Measurements from ENCODE around the gene DIO2. TPM values are rescaled to one million over a fixed set of nuclear protein-coding genes. Genes with fewer than 3 reads are reported as not detected.

The DIO2 gene
- total RNA-seq, 1 experiment from 2014 or later, result 0.05 TPM

GRCh38 chr14:80233470-80234089 is 22.3 kb upstream of the DIO2 start:
- in situ Hi-C loops (cut with HindIII; ENCODE audit: low pct_unique_long_range_greater_than_20kb, low sequenced_read_pairs), result no loop called here
- no peak for TF ChIP-seq POLR2AphosphoS5 (IDR thresholded peaks at IDR 0.05; ENCODE audit: low read depth, low read length)
- no peak for TF ChIP-seq TCF7L2 (IDR thresholded peaks at IDR 0.05; ENCODE audit: low read depth, low read length)
- no peak for TF ChIP-seq SIN3A (IDR thresholded peaks at IDR 0.05; ENCODE audit: borderline replicate concordance, insufficient read depth, low read depth, low read length)
- no peak for TF ChIP-seq CTCF (IDR thresholded peaks at IDR 0.05)
- TF ChIP-seq, protein P1, sequence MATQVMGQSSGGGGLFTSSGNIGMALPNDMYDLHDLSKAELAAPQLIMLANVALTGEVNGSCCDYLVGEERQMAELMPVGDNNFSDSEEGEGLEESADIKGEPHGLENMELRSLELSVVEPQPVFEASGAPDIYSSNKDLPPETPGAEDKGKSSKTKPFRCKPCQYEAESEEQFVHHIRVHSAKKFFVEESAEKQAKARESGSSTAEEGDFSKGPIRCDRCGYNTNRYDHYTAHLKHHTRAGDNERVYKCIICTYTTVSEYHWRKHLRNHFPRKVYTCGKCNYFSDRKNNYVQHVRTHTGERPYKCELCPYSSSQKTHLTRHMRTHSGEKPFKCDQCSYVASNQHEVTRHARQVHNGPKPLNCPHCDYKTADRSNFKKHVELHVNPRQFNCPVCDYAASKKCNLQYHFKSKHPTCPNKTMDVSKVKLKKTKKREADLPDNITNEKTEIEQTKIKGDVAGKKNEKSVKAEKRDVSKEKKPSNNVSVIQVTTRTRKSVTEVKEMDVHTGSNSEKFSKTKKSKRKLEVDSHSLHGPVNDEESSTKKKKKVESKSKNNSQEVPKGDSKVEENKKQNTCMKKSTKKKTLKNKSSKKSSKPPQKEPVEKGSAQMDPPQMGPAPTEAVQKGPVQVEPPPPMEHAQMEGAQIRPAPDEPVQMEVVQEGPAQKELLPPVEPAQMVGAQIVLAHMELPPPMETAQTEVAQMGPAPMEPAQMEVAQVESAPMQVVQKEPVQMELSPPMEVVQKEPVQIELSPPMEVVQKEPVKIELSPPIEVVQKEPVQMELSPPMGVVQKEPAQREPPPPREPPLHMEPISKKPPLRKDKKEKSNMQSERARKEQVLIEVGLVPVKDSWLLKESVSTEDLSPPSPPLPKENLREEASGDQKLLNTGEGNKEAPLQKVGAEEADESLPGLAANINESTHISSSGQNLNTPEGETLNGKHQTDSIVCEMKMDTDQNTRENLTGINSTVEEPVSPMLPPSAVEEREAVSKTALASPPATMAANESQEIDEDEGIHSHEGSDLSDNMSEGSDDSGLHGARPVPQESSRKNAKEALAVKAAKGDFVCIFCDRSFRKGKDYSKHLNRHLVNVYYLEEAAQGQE (IDR thresholded peaks at IDR 0.05; ENCODE audit: insufficient read depth in 1 of 2, low read depth in 2 of 2, low read length in 1 of 2), result no peak
- H3K36me3 ChIP-seq (ENCODE audit: control insufficient read depth, insufficient read depth, low read length), result no peaks in the 10 kb centered on the region
- no peak overlapping the region for H3K27ac ChIP-seq (ENCODE audit: low read length)
- H3K4me3 ChIP-seq (ENCODE audit: low read depth in 2 of 2, low read length in 2 of 2), result no peak overlapping the region
- no TSS peak for BruUV-seq (replicated peaks)
- no peak for DNase-seq (ENCODE audit: low read depth, low spot score)
- ATAC-seq, result no peak
- no peaks in the 10 kb centered on the region for H3K9me3 ChIP-seq (ENCODE audit: control insufficient read depth, insufficient read depth, low read depth, low read length)
- POLR2A ChIA-PET, result no interaction called here
- H3K27me3 ChIP-seq (ENCODE audit: control insufficient read depth, insufficient read depth, low read length), result no peaks in the 10 kb centered on the region
- no peaks in the 10 kb centered on the region for H3K4me1 ChIP-seq (ENCODE audit: control insufficient read depth, insufficient read depth, low read length)
- CTCF ChIA-PET, result no interaction called here
- intact Hi-C loops (cut with micrococcal nuclease; ENCODE audit: unreplicated experiment), result no loop called here

DNA sequence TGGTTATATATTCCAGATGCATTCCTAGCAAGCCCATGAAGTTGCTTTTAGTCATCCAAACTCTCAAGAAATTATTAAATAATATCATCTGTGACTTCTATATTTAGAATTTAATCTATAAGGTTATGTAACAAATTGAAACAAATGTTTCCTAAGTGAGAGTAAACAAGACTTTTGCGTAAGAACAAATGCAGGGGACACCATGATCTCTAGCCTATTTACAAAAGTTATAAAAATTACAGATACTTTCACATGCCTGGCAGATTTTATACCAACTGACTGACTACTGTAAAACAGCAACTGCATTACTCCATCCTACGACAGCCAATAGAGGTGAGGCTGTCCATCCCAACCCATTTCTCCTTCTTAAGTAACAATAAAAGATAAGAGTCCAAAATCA is 20.4 kb upstream of the DIO2 start:
- H3K27ac ChIP-seq (ENCODE audit: low read length), result no peak overlapping the region
- in situ Hi-C loops (cut with HindIII; ENCODE audit: low pct_unique_long_range_greater_than_20kb, low sequenced_read_pairs), result no loop called here
- POLR2A ChIA-PET, result no interaction called here

More for the DNA sequence above, 20.4 kb upstream of the DIO2 start:
- Histone ChIP-seq H3K4me3 (ENCODE audit: low read depth in 2 of 2, low read length in 2 of 2) (no peak overlapping the region), H3K9me3 (ENCODE audit: control insufficient read depth, insufficient read depth, low read depth, low read length) (no peaks in the 10 kb centered on the region), H3K36me3 (ENCODE audit: control insufficient read depth, insufficient read depth, low read length) (no peaks in the 10 kb centered on the region), H3K27me3 (ENCODE audit: control insufficient read depth, insufficient read depth, low read length) (no peaks in the 10 kb centered on the region), H3K4me1 (ENCODE audit: control insufficient read depth, insufficient read depth, low read length) (no peaks in the 10 kb centered on the region)
- CTCF ChIA-PET, result no interaction called here
- ATAC-seq, result no peak
- no peak for DNase-seq (ENCODE audit: low read depth, low spot score)
- intact Hi-C loops (cut with micrococcal nuclease; ENCODE audit: unreplicated experiment), result no loop called here
- no TSS peak for BruUV-seq (replicated peaks)
- TF ChIP-seq TCF7L2 (IDR thresholded peaks at IDR 0.05; ENCODE audit: low read depth, low read length), result no peak
- TF ChIP-seq, protein P1 (IDR thresholded peaks at IDR 0.05; ENCODE audit: insufficient read depth in 1 of 2, low read depth in 2 of 2, low read length in 1 of 2), result no peak
- no peak for TF ChIP-seq SIN3A (IDR thresholded peaks at IDR 0.05; ENCODE audit: borderline replicate concordance, insufficient read depth, low read depth, low read length)
- no peak for TF ChIP-seq POLR2AphosphoS5 (IDR thresholded peaks at IDR 0.05; ENCODE audit: low read depth, low read length)
- no peak for TF ChIP-seq CTCF (IDR thresholded peaks at IDR 0.05)

Data from Panc1 (cell line).